ENCODE results near the gene JARID2. TPM values are rescaled to one million over a fixed set of nuclear protein-coding genes. Genes with fewer than 3 reads are reported as not detected.

The JARID2 gene
- total and polyA plus RNA-seq, 2 of the 8 experiments (the other 6 are each of a cell fraction or from before 2014, with no cell fraction given): 60.1 to 239 TPM

- FAIRE-seq (no peak), DNase-seq (ENCODE audit: low read depth in 1 of 2, low spot score in 2 of 2) (no peak)
- Histone ChIP-seq H3K14ac (ENCODE audit: insufficient read length) (no peak overlapping the region), H4K20me1 (replicated peaks in 1 of 2; ENCODE audit: control insufficient read depth in 1 of 2, insufficient read depth in 2 of 2, low read length in 2 of 2) (peaks cover 5 to 29% of the 10 kb centered on the region in 2 experiments), H4K91ac (replicated peaks; ENCODE audit: insufficient read length, low read length) (no peak overlapping the region), H3K4me1 (replicated peaks in 1 of 4; ENCODE audit: control insufficient read depth in 3 of 4, insufficient read depth in 4 of 4, low read length in 3 of 4) (no peaks in the 10 kb centered on the region; a peak in 1 of 7 replicates), H3K4ac (replicated peaks; ENCODE audit: insufficient read length, low read depth, low read length) (no peak overlapping the region), H3K27me3 (replicated peaks in 1 of 4; ENCODE audit: control insufficient read depth in 3 of 4, extremely low read depth in 1 of 4, insufficient read depth in 3 of 4, low read length in 3 of 4) (no peaks in the 10 kb centered on the region), H3K36me3 (ENCODE audit: control insufficient read depth in 2 of 4, insufficient read depth in 4 of 4, low read length in 3 of 4) (peaks cover 26 to 99% (median 78%) of the 10 kb centered on the region in 4 experiments), H2BK120ac (replicated peaks; ENCODE audit: low read depth, low read length) (no peak overlapping the region), H4K8ac (ENCODE audit: extremely low read depth, insufficient read depth, low read length) (peak overlapping the region; percentile 53; the same call in 1 of the 2 replicates), H3K9ac (replicated peaks in 1 of 4; ENCODE audit: extremely low read depth in 1 of 4, low read depth in 3 of 4, low read length in 3 of 4) (no peak overlapping the region), H2BK12ac (ENCODE audit: low read depth, low read length) (no peak overlapping the region), H3K79me1 (ENCODE audit: low read depth, low read length) (peaks cover 5% of the 10 kb centered on the region; the same call in 1 of the 2 replicates), H3K79me2 (ENCODE audit: control insufficient read depth in 1 of 2, insufficient read depth in 2 of 2, low read length in 2 of 2) (peaks cover 0 to 7% of the 10 kb centered on the region in 2 experiments; a peak in 1 of 4 replicates), H2BK20ac (ENCODE audit: low read length) (no peak overlapping the region), H2AK5ac (ENCODE audit: low read depth, low read length) (no peak overlapping the region), H2BK15ac (ENCODE audit: low read length) (no peak overlapping the region), H4K5ac (ENCODE audit: insufficient read length, low read depth, low read length) (no peak overlapping the region), H3K4me2 (ENCODE audit: insufficient read depth in 1 of 2, low read depth in 2 of 2, low read length in 2 of 2) (no peak overlapping the region), H3K18ac (ENCODE audit: extremely low read depth, low read length) (no peak overlapping the region), H3K23me2 (ENCODE audit: low read depth, low read length) (no peaks in the 10 kb centered on the region), H2BK5ac (ENCODE audit: low read depth, low read length) (no peak overlapping the region; the same call in 1 of the 2 replicates), H3K9me3 (ENCODE audit: insufficient read depth in 2 of 2, low read depth in 1 of 2, low read length in 1 of 2) (no peaks in the 10 kb centered on the region), H3K23ac (ENCODE audit: insufficient read length) (no peak overlapping the region), H3K27ac (ENCODE audit: low read depth, low read length) (no peak overlapping the region), H3K56ac (replicated peaks; ENCODE audit: insufficient read length, low read depth, low read length) (no peak overlapping the region), H3K4me3 (ENCODE audit: extremely low read depth in 1 of 4, insufficient read depth in 2 of 4, low read depth in 3 of 4, low read length in 4 of 4) (no peak overlapping the region), H2AFZ (ENCODE audit: low read length) (no peak overlapping the region)
- ChIA-PET CTCF (ENCODE audit: partially characterized antibody) (interaction anchor here (0.6 to 3.4 kb wide), 3 partner anchors 17 to 104 kb away, joined by 3 to 24 read pairs (median 3); no protein-coding TSS in a partner anchor), POLR2A (ENCODE audit: partially characterized antibody) (no interaction called here)
- 91% methylated on average over 11 of the region's 11 CpGs; no CpG with 5 or more reads in 1 of the 2 experiments for WGBS, 2 experiments (ENCODE audit: extremely low coverage in 1 of 2, insufficient coverage in 1 of 2, insufficient read length in 1 of 2, insufficient replicate concordance in 2 of 2, low coverage in 1 of 2, low lambda C conversion rate in 2 of 2, missing lambda C conversion rate in 1 of 2)
- TF ChIP-seq SIX5 (IDR thresholded peaks at IDR 0.05; ENCODE audit: low read depth, low read length): no peak
- TF ChIP-seq HDAC2 (IDR thresholded peaks at IDR 0.05; ENCODE audit: borderline replicate concordance in 1 of 2, low read depth in 2 of 2, low read length in 2 of 2): no peak
- TF ChIP-seq, protein P1, sequence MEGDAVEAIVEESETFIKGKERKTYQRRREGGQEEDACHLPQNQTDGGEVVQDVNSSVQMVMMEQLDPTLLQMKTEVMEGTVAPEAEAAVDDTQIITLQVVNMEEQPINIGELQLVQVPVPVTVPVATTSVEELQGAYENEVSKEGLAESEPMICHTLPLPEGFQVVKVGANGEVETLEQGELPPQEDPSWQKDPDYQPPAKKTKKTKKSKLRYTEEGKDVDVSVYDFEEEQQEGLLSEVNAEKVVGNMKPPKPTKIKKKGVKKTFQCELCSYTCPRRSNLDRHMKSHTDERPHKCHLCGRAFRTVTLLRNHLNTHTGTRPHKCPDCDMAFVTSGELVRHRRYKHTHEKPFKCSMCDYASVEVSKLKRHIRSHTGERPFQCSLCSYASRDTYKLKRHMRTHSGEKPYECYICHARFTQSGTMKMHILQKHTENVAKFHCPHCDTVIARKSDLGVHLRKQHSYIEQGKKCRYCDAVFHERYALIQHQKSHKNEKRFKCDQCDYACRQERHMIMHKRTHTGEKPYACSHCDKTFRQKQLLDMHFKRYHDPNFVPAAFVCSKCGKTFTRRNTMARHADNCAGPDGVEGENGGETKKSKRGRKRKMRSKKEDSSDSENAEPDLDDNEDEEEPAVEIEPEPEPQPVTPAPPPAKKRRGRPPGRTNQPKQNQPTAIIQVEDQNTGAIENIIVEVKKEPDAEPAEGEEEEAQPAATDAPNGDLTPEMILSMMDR (IDR thresholded peaks at IDR 0.05; ENCODE audit: control extremely low read depth in 1 of 3, insufficient read depth in 1 of 3, low read depth in 1 of 3, low read length in 3 of 3): no peak
- no peak for TF ChIP-seq SP1 (IDR thresholded peaks at IDR 0.05; ENCODE audit: low read depth, low read length)
- no peak for TF ChIP-seq GABPA (IDR thresholded peaks at IDR 0.05; ENCODE audit: borderline replicate concordance, insufficient read depth, low read length)
- TF ChIP-seq BRCA1 (IDR thresholded peaks at IDR 0.05; ENCODE audit: low read depth, low read length): no peak
- TF ChIP-seq CBX8 (IDR thresholded peaks at IDR 0.05; ENCODE audit: borderline replicate concordance, low read depth, low read length): no peak
- no peak for TF ChIP-seq RFX5 (IDR thresholded peaks at IDR 0.05; ENCODE audit: borderline replicate concordance, low read depth, low read length)
- no peak for TF ChIP-seq TAF1 (IDR thresholded peaks at IDR 0.05; ENCODE audit: low read depth, low read length)
- TF ChIP-seq SP2 (IDR thresholded peaks at IDR 0.05; ENCODE audit: low read length): no peak
- no peak for TF ChIP-seq NANOG (IDR thresholded peaks at IDR 0.05; ENCODE audit: insufficient read depth, low read depth, low read length, poor library complexity, severe bottlenecking)
- no peak for TF ChIP-seq BACH1 (IDR thresholded peaks at IDR 0.05; ENCODE audit: low read length)
Observed at GRCh38 chr6:15517600-15517999, 271.7 kb downstream of the JARID2 start.
